ENCODE results near the gene ARFGEF2. TPM values are rescaled to one million over a fixed set of nuclear protein-coding genes. Genes with fewer than 3 reads are reported as not detected.

The ARFGEF2 gene
- polyA plus RNA-seq, 1 donor (not counting 4 experiments of a cell fraction or from before 2014, with no cell fraction given): 19.2 TPM

DNA sequence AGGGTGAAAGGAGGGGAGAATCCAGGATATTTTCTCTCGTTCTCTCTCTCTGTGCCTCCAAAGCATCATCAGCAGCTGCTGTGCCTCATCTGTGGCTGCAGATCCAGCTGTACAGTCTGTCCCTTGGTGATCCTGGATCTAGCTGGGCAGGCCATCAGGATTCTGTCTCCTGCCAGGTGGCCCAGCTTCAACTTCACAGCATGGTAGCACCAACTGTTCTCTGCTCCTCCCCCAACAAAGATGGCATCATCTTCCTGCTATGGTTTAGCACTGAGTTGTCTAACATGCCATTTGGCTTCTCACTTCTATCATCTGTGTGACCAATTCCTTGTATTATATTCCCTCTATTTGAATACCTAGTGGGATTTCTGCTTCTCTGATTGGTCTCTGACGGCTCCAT is 28.6 kb upstream of the ARFGEF2 start:
- dilution Hi-C loops (cut with MboI; ENCODE audit: extremely low pct_ligation_motif_present, low sequenced_read_pairs): no loop called here
- no peak for TF ChIP-seq EZH2 (IDR thresholded peaks at IDR 0.05; ENCODE audit: low read length)
- TF ChIP-seq, protein P1, sequence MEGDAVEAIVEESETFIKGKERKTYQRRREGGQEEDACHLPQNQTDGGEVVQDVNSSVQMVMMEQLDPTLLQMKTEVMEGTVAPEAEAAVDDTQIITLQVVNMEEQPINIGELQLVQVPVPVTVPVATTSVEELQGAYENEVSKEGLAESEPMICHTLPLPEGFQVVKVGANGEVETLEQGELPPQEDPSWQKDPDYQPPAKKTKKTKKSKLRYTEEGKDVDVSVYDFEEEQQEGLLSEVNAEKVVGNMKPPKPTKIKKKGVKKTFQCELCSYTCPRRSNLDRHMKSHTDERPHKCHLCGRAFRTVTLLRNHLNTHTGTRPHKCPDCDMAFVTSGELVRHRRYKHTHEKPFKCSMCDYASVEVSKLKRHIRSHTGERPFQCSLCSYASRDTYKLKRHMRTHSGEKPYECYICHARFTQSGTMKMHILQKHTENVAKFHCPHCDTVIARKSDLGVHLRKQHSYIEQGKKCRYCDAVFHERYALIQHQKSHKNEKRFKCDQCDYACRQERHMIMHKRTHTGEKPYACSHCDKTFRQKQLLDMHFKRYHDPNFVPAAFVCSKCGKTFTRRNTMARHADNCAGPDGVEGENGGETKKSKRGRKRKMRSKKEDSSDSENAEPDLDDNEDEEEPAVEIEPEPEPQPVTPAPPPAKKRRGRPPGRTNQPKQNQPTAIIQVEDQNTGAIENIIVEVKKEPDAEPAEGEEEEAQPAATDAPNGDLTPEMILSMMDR (optimal IDR thresholded peaks at IDR 0.05 in 1 of 3, IDR thresholded peaks at IDR 0.05 in 1 of 3, conservative IDR thresholded peaks at IDR 0.05 in 1 of 3; ENCODE audit: extremely low read depth in 1 of 3, insufficient read depth in 2 of 3, low read length in 3 of 3): no peak
- no peak overlapping the region for H2AFZ ChIP-seq (ENCODE audit: control insufficient read depth, low read length)

DNA sequence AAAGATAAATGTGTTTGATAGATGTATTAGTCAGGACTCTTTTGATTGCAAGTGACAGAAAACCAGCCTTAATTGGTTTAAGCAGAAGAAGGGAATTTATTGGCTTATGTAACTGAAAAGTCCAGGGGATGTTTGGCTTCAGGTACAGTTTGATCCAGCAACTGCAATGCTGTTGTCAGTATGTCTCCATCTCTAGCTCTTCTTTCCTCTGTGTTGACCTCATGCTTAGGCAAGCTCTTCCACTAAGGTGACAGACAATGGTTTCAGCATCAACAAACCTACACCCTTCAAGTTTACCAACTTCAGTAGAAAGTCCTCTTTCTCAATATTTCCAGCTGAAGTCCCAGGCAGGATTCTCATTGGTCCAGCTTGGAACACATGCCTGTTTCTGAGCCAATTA is 28.1 kb upstream of the ARFGEF2 start:
- H3K9ac ChIP-seq (ENCODE audit: control insufficient read depth, extremely low read depth, insufficient read depth, low read length): no peak overlapping the region
- DNase-seq (ENCODE audit: low read depth, low spot score) (no peak), FAIRE-seq (no peak)
- no peak for TF ChIP-seq EZH2 (IDR thresholded peaks at IDR 0.05; ENCODE audit: low read length)
- TF ChIP-seq, protein P1 (optimal IDR thresholded peaks at IDR 0.05 in 1 of 3, IDR thresholded peaks at IDR 0.05 in 1 of 3, conservative IDR thresholded peaks at IDR 0.05 in 1 of 3; ENCODE audit: extremely low read depth in 1 of 3, insufficient read depth in 2 of 3, low read length in 3 of 3): no peak
- no peak overlapping the region for H3K4me3 ChIP-seq (ENCODE audit: control insufficient read depth in 2 of 3, extremely low read depth in 1 of 3, insufficient read depth in 2 of 3, low read depth in 1 of 3, low read length in 3 of 3)
- H2AFZ ChIP-seq (ENCODE audit: control insufficient read depth, low read length): no peak overlapping the region
- H3K4me2 ChIP-seq (ENCODE audit: control insufficient read depth, extremely low read depth, insufficient read depth, low read depth, low read length): no peak overlapping the region
- peaks cover 7% of the 10 kb centered on the region for H3K27me3 ChIP-seq (ENCODE audit: control insufficient read depth, extremely low read depth, insufficient read depth, low read length)
- H3K79me2 ChIP-seq (ENCODE audit: control insufficient read depth, insufficient read depth, low read length): no peaks in the 10 kb centered on the region
- dilution Hi-C loops (cut with MboI; ENCODE audit: extremely low pct_ligation_motif_present, low sequenced_read_pairs): no loop called here
- peaks cover 13% of the 10 kb centered on the region for H3K4me1 ChIP-seq (ENCODE audit: control insufficient read depth, extremely low read depth, insufficient read depth, low read length)
- H3K9me3 ChIP-seq (ENCODE audit: control insufficient read depth, low read depth, low read length): peaks cover 3% of the 10 kb centered on the region
- no peaks in the 10 kb centered on the region for H3K9me1 ChIP-seq (ENCODE audit: control insufficient read depth, extremely low read depth, insufficient read depth, low read length)
- no peak overlapping the region for H3K27ac ChIP-seq (ENCODE audit: control insufficient read depth, insufficient read depth, low read length)
- no peaks in the 10 kb centered on the region for H3K36me3 ChIP-seq (ENCODE audit: control insufficient read depth in 2 of 2, extremely low read depth in 1 of 2, insufficient read depth in 2 of 2, low read length in 2 of 2)
- H4K20me1 ChIP-seq (ENCODE audit: control insufficient read depth, extremely low read depth, insufficient read depth, low read length): no peaks in the 10 kb centered on the region

More for the DNA sequence above, 28.6 kb upstream of the ARFGEF2 start:
- no peak overlapping the region for H3K4me2 ChIP-seq (ENCODE audit: control insufficient read depth, extremely low read depth, insufficient read depth, low read depth, low read length)
- no peak overlapping the region for H3K4me3 ChIP-seq (ENCODE audit: control insufficient read depth in 2 of 3, extremely low read depth in 1 of 3, insufficient read depth in 2 of 3, low read depth in 1 of 3, low read length in 3 of 3)
- H3K9me3 ChIP-seq (ENCODE audit: control insufficient read depth, low read depth, low read length): peaks cover 3% of the 10 kb centered on the region
- no peak overlapping the region for H3K27ac ChIP-seq (ENCODE audit: control insufficient read depth, insufficient read depth, low read length)
- no peaks in the 10 kb centered on the region for H3K79me2 ChIP-seq (ENCODE audit: control insufficient read depth, insufficient read depth, low read length)
- no peak overlapping the region for H3K9ac ChIP-seq (ENCODE audit: control insufficient read depth, extremely low read depth, insufficient read depth, low read length)
- H3K36me3 ChIP-seq (ENCODE audit: control insufficient read depth in 2 of 2, extremely low read depth in 1 of 2, insufficient read depth in 2 of 2, low read length in 2 of 2): no peaks in the 10 kb centered on the region
- peaks cover 7% of the 10 kb centered on the region for H3K27me3 ChIP-seq (ENCODE audit: control insufficient read depth, extremely low read depth, insufficient read depth, low read length)
- no peaks in the 10 kb centered on the region for H3K9me1 ChIP-seq (ENCODE audit: control insufficient read depth, extremely low read depth, insufficient read depth, low read length)
- peaks cover 8% of the 10 kb centered on the region for H3K4me1 ChIP-seq (ENCODE audit: control insufficient read depth, extremely low read depth, insufficient read depth, low read length)
- no peak for DNase-seq (ENCODE audit: low read depth, low spot score)
- no peaks in the 10 kb centered on the region for H4K20me1 ChIP-seq (ENCODE audit: control insufficient read depth, extremely low read depth, insufficient read depth, low read length)
- FAIRE-seq: no peak

Data from keratinocyte (primary cell).